KMS-11 (cell line): ENCODE data around the gene RBMS3.

Experiments used
- H2AFZ ChIP-seq: fragments of 200-600 bp; sonication (generic); 2 replicates; pipeline ENCODE4 v1.6.1; 2016; ENCODE audit warnings: antibody characterized with exemption, mixed run types, low read depth
- H3K27ac ChIP-seq: fragments of 200-600 bp; sonication (generic); 2 replicates; pipeline ENCODE4 v1.6.1; 2016; ENCODE audit warnings: mild to moderate bottlenecking, mixed run types
- H3K27me3 ChIP-seq: fragments of 200-600 bp; sonication (generic); 2 replicates; pipeline ENCODE4 v1.6.1; 2017; ENCODE audit warnings: mild to moderate bottlenecking, low read depth, mixed run types, moderate library complexity; ENCODE audit not compliant: insufficient read depth
- H3K36me3 ChIP-seq: fragments of 200-600 bp; sonication (generic); 2 replicates; pipeline ENCODE4 v1.6.1; 2017; ENCODE audit warnings: mild to moderate bottlenecking, mixed run types; ENCODE audit not compliant: insufficient read depth
- H3K4me1 ChIP-seq: fragments of 200-600 bp; sonication (generic); 2 replicates; pipeline ENCODE4 v1.6.1; 2016; ENCODE audit warnings: mild to moderate bottlenecking, low read depth, mixed run types; ENCODE audit not compliant: poor library complexity, severe bottlenecking
- H3K4me2 ChIP-seq: fragments of 200-600 bp; sonication (generic); 2 replicates; pipeline ENCODE4 v1.7.0; 2016; ENCODE audit warnings: mild to moderate bottlenecking, mixed run types
- H3K4me3 ChIP-seq: fragments of 200-600 bp; sonication (generic); IDR thresholded peaks from 2 replicates; pipeline ENCODE4 v1.6.1; 2017; ENCODE audit warnings: low read depth, low read length, mixed read lengths; ENCODE audit not compliant: insufficient read depth
- H3K79me2 ChIP-seq: fragments of 200-600 bp; sonication (generic); 2 replicates; pipeline ENCODE4 v1.6.1; 2016; ENCODE audit warnings: low read depth, mixed run types; ENCODE audit not compliant: insufficient read depth
- H3K9ac ChIP-seq: fragments of 200-600 bp; sonication (generic); 2 replicates; pipeline ENCODE4 v1.6.1; 2016; ENCODE audit warnings: mild to moderate bottlenecking, mixed run types
- H4K20me1 ChIP-seq: fragments of 200-600 bp; sonication (generic); 2 replicates; pipeline ENCODE4 v1.6.1; 2016; ENCODE audit warnings: mild to moderate bottlenecking, mixed run types; ENCODE audit not compliant: insufficient read depth
- TF ChIP-seq, protein P1 (sequence below): fragments of 200-600 bp; sonication (generic); conservative IDR thresholded peaks from 2 replicates; pipeline ENCODE4 v1.6.1; 2017; ENCODE audit warnings: low read depth, mild to moderate bottlenecking, antibody characterized with exemption, low read length, moderate library complexity, mixed read lengths

The RBMS3 gene

DNA sequence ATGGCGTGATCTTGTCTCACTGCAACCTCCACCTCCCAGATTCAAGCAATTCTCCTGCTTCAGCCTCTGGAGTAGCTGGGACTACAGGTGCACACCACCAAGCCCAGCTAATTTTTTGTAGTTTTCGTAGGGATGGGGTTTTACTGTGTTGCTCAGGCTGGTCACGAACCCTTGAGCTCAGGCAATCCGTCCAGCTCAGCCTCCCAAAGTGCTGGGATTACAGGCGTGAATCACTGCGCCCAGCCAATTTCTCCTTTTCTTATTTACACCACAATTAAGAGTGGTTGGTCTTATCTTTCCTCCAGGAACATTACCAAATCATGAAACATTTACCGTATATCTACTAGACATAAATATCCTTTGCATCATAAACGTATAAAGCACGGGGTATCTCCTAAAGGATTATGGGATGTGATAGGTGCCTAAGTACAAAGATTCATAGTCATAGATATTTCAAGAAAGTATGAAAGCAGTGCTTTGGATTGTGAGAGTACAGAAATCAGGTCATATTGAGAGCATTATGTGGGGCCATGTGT lies 194.5 kb downstream of the RBMS3 start:
- no peaks in the 10 kb centered on the region for H3K27me3 ChIP-seq
- H3K79me2 ChIP-seq, result no peaks in the 10 kb centered on the region
- TF ChIP-seq, protein P1, sequence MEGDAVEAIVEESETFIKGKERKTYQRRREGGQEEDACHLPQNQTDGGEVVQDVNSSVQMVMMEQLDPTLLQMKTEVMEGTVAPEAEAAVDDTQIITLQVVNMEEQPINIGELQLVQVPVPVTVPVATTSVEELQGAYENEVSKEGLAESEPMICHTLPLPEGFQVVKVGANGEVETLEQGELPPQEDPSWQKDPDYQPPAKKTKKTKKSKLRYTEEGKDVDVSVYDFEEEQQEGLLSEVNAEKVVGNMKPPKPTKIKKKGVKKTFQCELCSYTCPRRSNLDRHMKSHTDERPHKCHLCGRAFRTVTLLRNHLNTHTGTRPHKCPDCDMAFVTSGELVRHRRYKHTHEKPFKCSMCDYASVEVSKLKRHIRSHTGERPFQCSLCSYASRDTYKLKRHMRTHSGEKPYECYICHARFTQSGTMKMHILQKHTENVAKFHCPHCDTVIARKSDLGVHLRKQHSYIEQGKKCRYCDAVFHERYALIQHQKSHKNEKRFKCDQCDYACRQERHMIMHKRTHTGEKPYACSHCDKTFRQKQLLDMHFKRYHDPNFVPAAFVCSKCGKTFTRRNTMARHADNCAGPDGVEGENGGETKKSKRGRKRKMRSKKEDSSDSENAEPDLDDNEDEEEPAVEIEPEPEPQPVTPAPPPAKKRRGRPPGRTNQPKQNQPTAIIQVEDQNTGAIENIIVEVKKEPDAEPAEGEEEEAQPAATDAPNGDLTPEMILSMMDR, result no peak

DNA sequence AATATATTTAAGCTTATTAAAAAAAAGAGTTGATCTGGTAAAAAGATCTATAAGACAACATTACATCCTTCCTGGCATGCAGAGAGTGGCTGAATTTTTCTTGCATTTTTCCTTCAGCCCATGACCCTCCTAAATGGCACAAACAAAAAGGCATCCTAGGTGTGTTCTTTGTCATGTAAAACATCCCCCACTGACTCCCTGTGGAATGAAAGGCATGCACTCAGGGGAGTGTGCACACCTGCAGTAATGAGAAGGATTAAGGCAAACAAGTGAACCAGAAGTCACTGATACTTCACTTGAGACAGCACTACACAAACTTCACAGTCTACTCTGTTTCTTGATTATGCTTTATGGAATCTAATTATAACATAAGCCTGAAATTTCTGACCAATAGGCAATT lies 195.0 kb downstream of the RBMS3 start:
- Histone ChIP-seq H3K4me2 (no peak overlapping the region), H3K79me2 (no peaks in the 10 kb centered on the region), H3K4me3 (no peak overlapping the region), H3K4me1 (no peaks in the 10 kb centered on the region), H3K27me3 (no peaks in the 10 kb centered on the region), H2AFZ (no peak overlapping the region), H4K20me1 (no peaks in the 10 kb centered on the region), H3K27ac (no peak overlapping the region), H3K9ac (no peak overlapping the region), H3K36me3 (no peaks in the 10 kb centered on the region)
- TF ChIP-seq, protein P1, result no peak

More for the DNA sequence above, 194.5 kb downstream of the RBMS3 start:
- no peaks in the 10 kb centered on the region for H4K20me1 ChIP-seq
- H2AFZ ChIP-seq, result no peak overlapping the region
- no peak overlapping the region for H3K27ac ChIP-seq
- H3K4me3 ChIP-seq, result no peak overlapping the region
- no peak overlapping the region for H3K4me2 ChIP-seq
- H3K4me1 ChIP-seq, result no peaks in the 10 kb centered on the region
- no peak overlapping the region for H3K9ac ChIP-seq
- H3K36me3 ChIP-seq, result no peaks in the 10 kb centered on the region

DNA sequence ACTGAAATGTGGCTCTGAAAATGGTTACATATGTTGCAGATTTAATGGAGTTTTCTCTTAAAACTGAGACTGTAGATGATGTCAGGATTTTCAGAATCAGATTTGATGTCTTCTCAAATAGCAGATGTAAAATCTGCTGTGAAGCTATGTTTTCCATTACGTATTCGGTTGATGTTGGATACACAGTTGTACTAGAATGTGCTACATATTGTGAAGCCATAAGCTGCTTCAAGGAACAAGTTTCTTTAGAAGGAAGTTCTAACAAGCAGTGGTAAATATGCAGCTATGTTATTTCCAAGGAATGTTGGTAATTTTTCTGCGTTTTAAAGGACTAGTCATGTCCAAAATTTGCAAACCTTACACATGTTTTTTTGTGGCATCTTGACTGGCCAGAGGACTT lies 197.7 kb downstream of the RBMS3 start:
- no peaks in the 10 kb centered on the region for H3K36me3 ChIP-seq
- H2AFZ ChIP-seq, result no peak overlapping the region

DNA sequence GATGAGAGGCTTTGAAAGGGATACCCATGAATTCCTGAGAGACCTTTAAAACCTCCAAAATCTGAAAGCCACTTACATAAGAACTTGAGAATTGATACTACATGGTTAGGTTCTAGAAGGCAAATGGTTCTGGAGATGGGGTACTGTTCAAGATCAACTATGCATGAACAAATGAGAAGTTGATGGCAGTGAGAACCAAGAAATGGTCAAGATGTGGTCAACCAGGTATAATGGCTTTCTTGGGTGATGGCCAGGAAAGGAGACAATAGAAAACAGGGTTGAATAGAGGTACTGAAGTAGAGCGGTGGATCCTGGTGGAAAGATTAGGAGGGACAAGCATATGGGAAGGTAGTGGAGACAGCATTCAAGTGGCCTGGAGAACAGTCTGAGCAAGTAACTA lies 200.4 kb downstream of the RBMS3 start:
- Histone ChIP-seq H3K79me2 (no peaks in the 10 kb centered on the region), H3K27ac (no peak overlapping the region), H3K27me3 (no peaks in the 10 kb centered on the region), H3K4me3 (no peak overlapping the region), H3K9ac (no peak overlapping the region), H3K4me2 (no peak overlapping the region), H3K36me3 (no peaks in the 10 kb centered on the region), H2AFZ (no peak overlapping the region), H4K20me1 (no peaks in the 10 kb centered on the region), H3K4me1 (no peaks in the 10 kb centered on the region)
- TF ChIP-seq, protein P1, result no peak

More for the DNA sequence above, 197.7 kb downstream of the RBMS3 start:
- no peak overlapping the region for H3K4me2 ChIP-seq
- H4K20me1 ChIP-seq, result no peaks in the 10 kb centered on the region
- no peak overlapping the region for H3K9ac ChIP-seq
- no peak overlapping the region for H3K27ac ChIP-seq
- TF ChIP-seq, protein P1, result no peak
- no peaks in the 10 kb centered on the region for H3K4me1 ChIP-seq
- H3K4me3 ChIP-seq, result no peak overlapping the region
- H3K79me2 ChIP-seq, result no peaks in the 10 kb centered on the region
- no peaks in the 10 kb centered on the region for H3K27me3 ChIP-seq
